ENCODE measurements around the gene MCL1.

The MCL1 gene

DNA sequence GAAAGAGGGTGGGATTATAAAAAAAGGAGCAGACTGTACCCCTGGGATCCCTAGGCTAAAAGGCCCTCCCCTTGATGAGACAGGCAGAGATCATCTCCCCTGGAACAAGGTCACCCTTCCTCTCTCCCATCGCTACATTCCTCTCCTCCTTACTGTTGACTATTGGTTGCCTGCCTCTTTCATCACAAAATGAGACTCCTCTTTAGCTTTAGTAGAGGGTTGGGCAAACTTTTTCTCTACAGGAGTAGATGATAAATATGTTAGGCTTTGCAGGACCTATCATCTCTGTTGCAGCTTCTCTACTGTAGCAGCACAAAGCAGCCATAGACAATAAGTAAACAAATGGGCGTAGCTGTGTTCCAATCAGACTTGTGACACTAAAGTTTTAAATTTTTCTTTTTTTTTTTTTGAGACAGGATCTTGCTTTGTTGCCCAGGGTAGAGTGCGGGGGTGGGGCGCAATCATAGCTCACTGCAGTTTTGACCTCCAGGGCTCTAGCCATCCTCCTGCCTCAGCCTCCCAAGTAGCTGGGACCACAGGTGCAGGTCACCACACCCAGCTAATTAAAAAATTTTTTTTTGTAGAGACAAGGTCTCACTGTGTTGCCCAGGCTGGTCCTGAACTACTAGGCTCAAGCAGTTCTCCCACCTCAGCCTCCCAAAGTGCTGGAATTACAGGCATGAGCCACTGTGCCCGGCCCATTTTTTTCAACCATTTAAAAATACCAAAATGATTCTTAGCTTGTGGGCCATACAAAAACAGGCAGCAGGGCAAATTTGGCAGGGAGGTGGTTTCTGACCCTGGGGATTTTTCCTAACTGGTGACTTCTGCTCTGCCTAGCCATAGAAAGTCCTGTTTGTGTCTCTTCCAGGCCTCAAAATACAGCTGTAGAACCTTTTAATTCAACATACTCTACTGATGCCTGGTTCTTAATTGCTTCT lies 15.1 kb downstream of the MCL1 start:
- H3K4me2 ChIP-seq (ENCODE audit: low read length): peak overlapping the region; percentile 93
- no peaks in the 10 kb centered on the region for H3K27me3 ChIP-seq (ENCODE audit: low read depth, low read length)
- no peaks in the 10 kb centered on the region for H3K36me3 ChIP-seq (replicated peaks; ENCODE audit: low read depth, low read length)
- no peaks in the 10 kb centered on the region for H3K9me3 ChIP-seq (ENCODE audit: insufficient read depth, low read length)
- H3K4me3 ChIP-seq (ENCODE audit: low read length): peak overlapping the region; percentile 70
- H3K79me2 ChIP-seq (ENCODE audit: low read length): peaks cover 68% of the 10 kb centered on the region
- peaks cover 86% of the 10 kb centered on the region for H3K4me1 ChIP-seq (ENCODE audit: low read length)
- peak overlapping the region; percentile 78 for H3K9ac ChIP-seq (ENCODE audit: low read length)
- no peak overlapping the region for H2AFZ ChIP-seq (ENCODE audit: low read depth, low read length)
- TF ChIP-seq EZH2phosphoT487 (IDR thresholded peaks at IDR 0.05; ENCODE audit: low read depth): no peak
- TF ChIP-seq, protein P1, sequence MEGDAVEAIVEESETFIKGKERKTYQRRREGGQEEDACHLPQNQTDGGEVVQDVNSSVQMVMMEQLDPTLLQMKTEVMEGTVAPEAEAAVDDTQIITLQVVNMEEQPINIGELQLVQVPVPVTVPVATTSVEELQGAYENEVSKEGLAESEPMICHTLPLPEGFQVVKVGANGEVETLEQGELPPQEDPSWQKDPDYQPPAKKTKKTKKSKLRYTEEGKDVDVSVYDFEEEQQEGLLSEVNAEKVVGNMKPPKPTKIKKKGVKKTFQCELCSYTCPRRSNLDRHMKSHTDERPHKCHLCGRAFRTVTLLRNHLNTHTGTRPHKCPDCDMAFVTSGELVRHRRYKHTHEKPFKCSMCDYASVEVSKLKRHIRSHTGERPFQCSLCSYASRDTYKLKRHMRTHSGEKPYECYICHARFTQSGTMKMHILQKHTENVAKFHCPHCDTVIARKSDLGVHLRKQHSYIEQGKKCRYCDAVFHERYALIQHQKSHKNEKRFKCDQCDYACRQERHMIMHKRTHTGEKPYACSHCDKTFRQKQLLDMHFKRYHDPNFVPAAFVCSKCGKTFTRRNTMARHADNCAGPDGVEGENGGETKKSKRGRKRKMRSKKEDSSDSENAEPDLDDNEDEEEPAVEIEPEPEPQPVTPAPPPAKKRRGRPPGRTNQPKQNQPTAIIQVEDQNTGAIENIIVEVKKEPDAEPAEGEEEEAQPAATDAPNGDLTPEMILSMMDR (IDR thresholded peaks at IDR 0.05; ENCODE audit: low read depth, low read length): no peak
- H4K20me1 ChIP-seq (ENCODE audit: insufficient read depth, low read length): no peaks in the 10 kb centered on the region
- peak overlapping the region; percentile 90 for H3K27ac ChIP-seq (ENCODE audit: low read length)

DNA sequence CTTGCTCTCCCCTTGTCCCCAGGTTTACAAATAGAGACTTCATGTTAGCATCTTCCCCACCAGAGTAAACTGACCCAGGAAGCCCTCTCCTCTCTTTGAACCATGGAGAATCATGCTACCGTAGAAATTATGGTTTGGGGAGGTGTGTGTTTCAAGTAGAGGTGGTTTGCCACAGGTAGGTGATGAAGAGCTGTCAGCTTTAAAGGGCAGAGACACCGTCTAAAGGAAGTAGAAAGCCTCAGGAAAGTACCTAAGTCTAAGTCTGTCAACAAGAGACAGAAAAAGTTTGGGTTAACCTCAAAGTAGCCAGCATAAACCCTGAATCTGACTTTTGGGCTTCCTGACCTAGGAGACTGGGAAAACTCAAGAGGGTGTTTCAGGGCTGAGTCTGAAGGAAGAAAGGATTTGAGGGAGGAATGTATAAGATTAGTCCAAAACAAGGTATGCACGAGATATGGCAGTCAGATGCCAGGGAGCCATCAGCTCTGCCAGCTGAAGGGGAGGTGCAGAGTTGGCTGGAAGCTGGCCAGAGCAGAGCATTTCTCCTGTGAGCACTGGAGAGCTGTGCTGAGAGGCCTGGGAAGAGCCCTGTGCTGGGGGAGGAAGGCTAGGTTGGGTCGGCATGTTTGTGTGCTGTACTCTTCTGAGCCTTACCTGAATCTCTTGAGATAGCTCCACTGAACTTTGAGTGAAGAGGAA lies 15.9 kb downstream of the MCL1 start:
- Histone ChIP-seq H3K36me3 (replicated peaks; ENCODE audit: low read depth, low read length) (no peaks in the 10 kb centered on the region), H3K9me3 (ENCODE audit: insufficient read depth, low read length) (no peaks in the 10 kb centered on the region), H4K20me1 (ENCODE audit: insufficient read depth, low read length) (no peaks in the 10 kb centered on the region), H3K9ac (ENCODE audit: low read length) (peak overlapping the region; percentile 78), H3K4me3 (ENCODE audit: low read length) (peak overlapping the region; percentile 70), H2AFZ (ENCODE audit: low read depth, low read length) (no peak overlapping the region), H3K27ac (ENCODE audit: low read length) (peak overlapping the region; percentile 90), H3K79me2 (ENCODE audit: low read length) (peaks cover 60% of the 10 kb centered on the region), H3K4me2 (ENCODE audit: low read length) (peak overlapping the region; percentile 93), H3K27me3 (ENCODE audit: low read depth, low read length) (no peaks in the 10 kb centered on the region), H3K4me1 (ENCODE audit: low read length) (peaks cover 78% of the 10 kb centered on the region)
- TF ChIP-seq, protein P1 (IDR thresholded peaks at IDR 0.05; ENCODE audit: low read depth, low read length): peak; percentile 41; the same call in 1 of the 2 replicates
- TF ChIP-seq EZH2phosphoT487 (IDR thresholded peaks at IDR 0.05; ENCODE audit: low read depth): no peak

DNA sequence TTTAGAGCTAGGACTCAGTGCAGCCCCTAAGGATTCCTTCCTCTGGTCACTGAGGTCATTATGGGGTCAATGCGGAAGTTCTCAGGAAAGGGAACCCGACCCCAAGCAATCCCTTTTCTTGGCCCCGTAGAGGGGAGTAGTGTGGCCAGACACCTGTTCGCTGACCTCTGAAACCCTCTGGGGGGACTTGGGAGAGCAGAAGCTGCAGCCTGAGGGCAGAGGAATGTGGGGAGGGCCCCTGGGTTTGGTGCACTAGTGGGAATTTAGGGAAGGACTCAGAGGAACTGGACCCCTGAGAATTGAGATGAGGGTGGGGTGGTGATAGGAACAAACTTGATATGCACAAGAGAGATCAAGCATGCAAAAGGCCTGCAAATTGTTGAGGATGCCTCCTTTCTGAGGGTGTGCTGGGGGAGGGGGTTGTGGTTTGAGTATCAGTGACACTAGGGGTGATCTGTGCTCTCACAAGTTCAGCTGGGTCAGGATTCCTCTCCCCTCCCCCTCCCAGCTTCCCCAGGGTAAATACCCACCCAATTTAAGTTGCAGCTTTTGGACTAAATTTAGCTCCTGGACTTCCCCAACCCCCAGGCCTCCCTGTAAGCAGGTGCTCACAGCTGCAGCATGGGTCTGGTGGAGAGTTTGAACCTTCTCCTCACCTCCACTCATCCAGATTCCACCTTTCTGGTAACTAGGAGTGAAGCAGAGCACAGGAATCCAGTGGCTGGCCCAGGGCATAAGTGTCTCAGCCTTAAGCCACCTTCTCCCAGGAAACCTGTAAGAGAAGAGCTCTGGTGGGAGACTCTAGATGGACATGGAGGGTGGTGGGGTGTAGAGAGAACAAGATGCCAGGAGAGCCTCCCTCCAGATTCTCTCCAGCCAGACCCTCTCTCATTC lies 16.7 kb downstream of the MCL1 start:
- TF ChIP-seq, protein P1 (IDR thresholded peaks at IDR 0.05; ENCODE audit: low read depth, low read length): no peak
- TF ChIP-seq EZH2phosphoT487 (IDR thresholded peaks at IDR 0.05; ENCODE audit: low read depth): peak; percentile 84
- Histone ChIP-seq H4K20me1 (ENCODE audit: insufficient read depth, low read length) (no peaks in the 10 kb centered on the region), H3K9ac (ENCODE audit: low read length) (peak overlapping the region; percentile 94), H3K4me1 (ENCODE audit: low read length) (peaks cover 70% of the 10 kb centered on the region), H3K4me3 (ENCODE audit: low read length) (peak overlapping the region; percentile 80), H2AFZ (ENCODE audit: low read depth, low read length) (no peak overlapping the region), H3K36me3 (replicated peaks; ENCODE audit: low read depth, low read length) (no peaks in the 10 kb centered on the region), H3K9me3 (ENCODE audit: insufficient read depth, low read length) (no peaks in the 10 kb centered on the region), H3K27ac (ENCODE audit: low read length) (peak overlapping the region; percentile 90), H3K79me2 (ENCODE audit: low read length) (peaks cover 55% of the 10 kb centered on the region), H3K27me3 (ENCODE audit: low read depth, low read length) (no peaks in the 10 kb centered on the region), H3K4me2 (ENCODE audit: low read length) (peak overlapping the region; percentile 96)
